Measurements from ENCODE around the gene TMUB1.

The TMUB1 gene

GRCh38 chr7:151122796-151123157, 39.5 kb upstream of the TMUB1 start:
- Histone ChIP-seq H4K20me1 (ENCODE audit: insufficient read depth, low read length) (no peaks in the 10 kb centered on the region), H3K9me2 (replicated peaks; ENCODE audit: insufficient read depth, low read length) (no peaks in the 10 kb centered on the region), H3K4me1 (ENCODE audit: low read length) (no peaks in the 10 kb centered on the region), H3K27ac (ENCODE audit: low read length) (no peak overlapping the region), H3K4me3 (ENCODE audit: low read length) (no peak overlapping the region), H3K4me2 (ENCODE audit: low read depth, low read length) (no peak overlapping the region), H3K36me3 (replicated peaks; ENCODE audit: insufficient read depth, low read length) (no peaks in the 10 kb centered on the region), H3F3A (ENCODE audit: insufficient read depth, low read length) (no peaks in the 10 kb centered on the region), H3K9ac (ENCODE audit: low read length) (no peak overlapping the region), H3K27me3 (replicated peaks; ENCODE audit: insufficient read depth, low read length) (no peaks in the 10 kb centered on the region), H3K9me3 (replicated peaks; ENCODE audit: insufficient read depth, low read length) (no peaks in the 10 kb centered on the region), H3K79me2 (ENCODE audit: low read length) (no peaks in the 10 kb centered on the region), H2AFZ (ENCODE audit: low read length) (no peak overlapping the region)
- DNase-seq, result no peak
- TF ChIP-seq EZH2 (optimal IDR thresholded peaks at IDR 0.05; ENCODE audit: low read depth, low read length), result no peak
- TF ChIP-seq EZH2phosphoT487 (IDR thresholded peaks at IDR 0.05; ENCODE audit: low read length), result no peak
- TF ChIP-seq, protein P1, sequence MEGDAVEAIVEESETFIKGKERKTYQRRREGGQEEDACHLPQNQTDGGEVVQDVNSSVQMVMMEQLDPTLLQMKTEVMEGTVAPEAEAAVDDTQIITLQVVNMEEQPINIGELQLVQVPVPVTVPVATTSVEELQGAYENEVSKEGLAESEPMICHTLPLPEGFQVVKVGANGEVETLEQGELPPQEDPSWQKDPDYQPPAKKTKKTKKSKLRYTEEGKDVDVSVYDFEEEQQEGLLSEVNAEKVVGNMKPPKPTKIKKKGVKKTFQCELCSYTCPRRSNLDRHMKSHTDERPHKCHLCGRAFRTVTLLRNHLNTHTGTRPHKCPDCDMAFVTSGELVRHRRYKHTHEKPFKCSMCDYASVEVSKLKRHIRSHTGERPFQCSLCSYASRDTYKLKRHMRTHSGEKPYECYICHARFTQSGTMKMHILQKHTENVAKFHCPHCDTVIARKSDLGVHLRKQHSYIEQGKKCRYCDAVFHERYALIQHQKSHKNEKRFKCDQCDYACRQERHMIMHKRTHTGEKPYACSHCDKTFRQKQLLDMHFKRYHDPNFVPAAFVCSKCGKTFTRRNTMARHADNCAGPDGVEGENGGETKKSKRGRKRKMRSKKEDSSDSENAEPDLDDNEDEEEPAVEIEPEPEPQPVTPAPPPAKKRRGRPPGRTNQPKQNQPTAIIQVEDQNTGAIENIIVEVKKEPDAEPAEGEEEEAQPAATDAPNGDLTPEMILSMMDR (IDR thresholded peaks at IDR 0.05; ENCODE audit: low read length), result no peak

DNA sequence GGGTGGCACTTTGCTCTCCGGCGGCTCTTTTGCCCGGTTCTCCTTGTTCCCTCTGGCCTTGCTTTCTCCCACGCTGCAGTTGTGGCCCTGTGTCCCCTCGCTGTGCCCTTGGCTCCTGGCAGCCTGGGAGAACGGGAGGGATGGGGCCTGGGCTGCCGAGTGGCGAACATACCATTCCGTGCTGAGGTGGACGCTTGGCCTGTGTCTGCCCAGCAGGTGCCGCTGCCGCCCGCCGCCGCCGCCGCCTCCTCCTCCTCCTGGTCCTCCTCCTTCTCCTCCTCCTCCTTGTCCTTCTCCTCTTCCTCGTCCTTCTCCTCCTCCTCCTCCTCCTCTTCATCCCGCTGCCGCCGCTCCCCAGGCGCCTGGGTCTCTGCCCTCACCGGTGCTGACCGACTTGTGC, 39.0 kb upstream of the TMUB1 start:
- Histone ChIP-seq H3K79me2 (ENCODE audit: low read length) (no peaks in the 10 kb centered on the region), H3K9me3 (replicated peaks; ENCODE audit: insufficient read depth, low read length) (no peaks in the 10 kb centered on the region), H3K9me2 (replicated peaks; ENCODE audit: insufficient read depth, low read length) (no peaks in the 10 kb centered on the region), H3K4me3 (ENCODE audit: low read length) (no peak overlapping the region), H3K4me1 (ENCODE audit: low read length) (no peaks in the 10 kb centered on the region), H3F3A (ENCODE audit: insufficient read depth, low read length) (no peaks in the 10 kb centered on the region), H3K27ac (ENCODE audit: low read length) (no peak overlapping the region), H3K9ac (ENCODE audit: low read length) (no peak overlapping the region), H3K4me2 (ENCODE audit: low read depth, low read length) (no peak overlapping the region), H4K20me1 (ENCODE audit: insufficient read depth, low read length) (no peaks in the 10 kb centered on the region), H2AFZ (ENCODE audit: low read length) (no peak overlapping the region), H3K36me3 (replicated peaks; ENCODE audit: insufficient read depth, low read length) (no peaks in the 10 kb centered on the region), H3K27me3 (replicated peaks; ENCODE audit: insufficient read depth, low read length) (no peaks in the 10 kb centered on the region)
- DNase-seq, result no peak
- TF ChIP-seq EZH2phosphoT487 (IDR thresholded peaks at IDR 0.05; ENCODE audit: low read length) (no peak), EZH2 (optimal IDR thresholded peaks at IDR 0.05; ENCODE audit: low read depth, low read length) (no peak)
- TF ChIP-seq, protein P1 (IDR thresholded peaks at IDR 0.05; ENCODE audit: low read length), result no peak

GRCh38 chr7:151121380-151122170, 38.3 kb upstream of the TMUB1 start:
- no peak overlapping the region for H3K9ac ChIP-seq (ENCODE audit: low read length)
- H3F3A ChIP-seq (ENCODE audit: insufficient read depth, low read length), result no peaks in the 10 kb centered on the region
- no peak overlapping the region for H3K4me2 ChIP-seq (ENCODE audit: low read depth, low read length)
- no peaks in the 10 kb centered on the region for H3K27me3 ChIP-seq (replicated peaks; ENCODE audit: insufficient read depth, low read length)
- no peaks in the 10 kb centered on the region for H3K9me3 ChIP-seq (replicated peaks; ENCODE audit: insufficient read depth, low read length)
- H4K20me1 ChIP-seq (ENCODE audit: insufficient read depth, low read length), result no peaks in the 10 kb centered on the region
- H3K36me3 ChIP-seq (replicated peaks; ENCODE audit: insufficient read depth, low read length), result no peaks in the 10 kb centered on the region
- H3K9me2 ChIP-seq (replicated peaks; ENCODE audit: insufficient read depth, low read length), result no peaks in the 10 kb centered on the region
- no peak overlapping the region for H3K4me3 ChIP-seq (ENCODE audit: low read length)
- DNase-seq, result no peak
- TF ChIP-seq, protein P1 (IDR thresholded peaks at IDR 0.05; ENCODE audit: low read length), result no peak
- TF ChIP-seq EZH2 (optimal IDR thresholded peaks at IDR 0.05; ENCODE audit: low read depth, low read length), result no peak
- TF ChIP-seq EZH2phosphoT487 (IDR thresholded peaks at IDR 0.05; ENCODE audit: low read length), result no peak
- H2AFZ ChIP-seq (ENCODE audit: low read length), result no peak overlapping the region
- H3K27ac ChIP-seq (ENCODE audit: low read length), result no peak overlapping the region
- H3K79me2 ChIP-seq (ENCODE audit: low read length), result no peaks in the 10 kb centered on the region
- H3K4me1 ChIP-seq (ENCODE audit: low read length), result no peaks in the 10 kb centered on the region

Measured in MM.1S (cell line).